GM19328 (cell line): ENCODE data around the gene TOMM20.
A peak's percentile ranks its signal among the peaks of the same experiment; 100 is the strongest.
"Not testable (repeated sequence)": the region's sequence is repeated elsewhere in the genome, so short reads cannot be mapped to it uniquely, and the experiment has no call there.

Source experiments
- ATAC-seq: cut with Tn5 transposase; IDR thresholded peaks from one replicate; pipeline ENCODE4 v1.9.1; 2021; ENCODE audit warnings: mild to moderate bottlenecking, moderate library complexity; ENCODE audit not compliant: unreplicated experiment

Gene TOMM20

DNA sequence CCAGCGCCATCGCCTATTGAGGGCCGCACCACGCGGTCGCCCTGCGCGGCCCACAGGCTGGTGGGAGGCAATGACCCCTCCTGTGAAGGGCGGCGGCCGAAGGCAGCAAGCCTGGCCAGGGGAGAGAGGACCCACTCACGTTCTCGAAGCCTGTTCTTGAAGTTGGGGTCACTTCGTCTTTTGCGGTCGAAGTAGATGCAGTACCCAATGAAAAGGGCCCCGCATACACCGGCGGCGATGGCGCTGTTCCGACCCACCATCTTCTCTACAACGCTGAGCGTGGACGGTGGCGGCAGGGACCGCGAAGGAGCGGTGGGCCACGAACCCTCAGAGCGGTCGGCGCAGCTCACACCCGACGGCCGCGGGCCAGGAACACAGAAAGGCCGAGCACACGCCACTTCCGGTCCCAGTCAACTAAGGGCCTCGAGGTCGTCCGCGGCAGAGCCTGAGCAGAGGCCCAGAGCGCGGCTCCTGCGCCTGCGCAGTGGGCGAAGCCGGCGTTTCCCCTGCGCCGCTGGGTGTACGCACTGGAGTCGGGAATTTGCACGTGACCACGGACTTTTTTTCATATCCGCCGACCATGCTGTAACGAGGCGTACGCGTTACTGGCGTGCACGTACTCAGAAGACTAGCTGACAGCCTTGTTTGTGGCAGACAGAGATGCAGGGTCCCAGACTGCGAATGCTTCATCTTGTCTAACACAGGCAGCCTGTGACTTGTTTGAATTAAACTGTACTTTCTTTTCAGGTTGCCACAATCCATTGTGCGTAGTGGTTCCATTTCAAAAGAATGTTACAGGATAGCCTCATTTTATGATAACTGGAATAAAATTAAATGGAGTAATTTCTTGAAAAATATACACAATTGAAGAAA is at the start of gene TOMM20:
TOMM20 (minus strand) TSS at position 382 of the 873 bp plus-strand sequence; CDS start at position 260, 122 bp downstream.
- ATAC-seq: peak; percentile 94

DNA sequence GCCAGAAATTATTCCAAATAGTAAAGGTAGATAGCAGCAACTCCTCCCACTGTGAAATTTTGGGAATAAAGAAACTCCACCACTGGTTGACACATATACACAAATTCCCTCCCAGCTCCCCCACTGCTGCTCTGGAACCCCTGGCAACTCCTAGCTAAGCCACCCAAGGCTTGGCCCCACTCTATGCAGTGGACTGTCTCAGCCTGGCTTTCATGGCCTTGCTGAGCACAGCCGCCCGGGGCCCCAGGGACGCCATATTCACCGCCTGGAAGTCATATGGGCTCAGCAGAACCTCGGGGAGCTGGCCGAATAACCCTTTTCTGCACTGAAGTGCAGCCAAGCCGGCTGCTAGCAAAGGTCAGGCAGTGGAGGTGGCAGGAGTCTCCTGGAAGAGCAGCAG is 47.8 kb upstream of the TOMM20 start:
- no peak for ATAC-seq

DNA sequence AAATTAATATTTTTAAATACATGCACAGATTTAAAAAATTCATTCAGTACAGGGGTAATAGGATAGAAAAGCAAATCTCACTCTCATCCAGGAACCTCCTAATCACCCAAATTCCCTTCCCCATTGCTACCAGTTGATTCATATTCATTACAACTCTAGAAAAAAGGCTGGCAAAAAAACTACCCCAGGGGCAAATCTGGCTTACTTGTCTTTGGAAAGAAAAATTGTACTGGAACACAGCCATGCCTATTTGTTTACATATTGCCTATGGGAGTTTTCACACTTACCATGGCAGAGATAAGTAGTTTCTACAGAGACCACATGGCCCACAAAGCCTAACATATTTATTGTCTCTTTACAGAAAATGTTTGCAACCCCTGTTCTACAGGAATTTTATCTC is 41.3 kb upstream of the TOMM20 start:
- ATAC-seq: no peak

DNA sequence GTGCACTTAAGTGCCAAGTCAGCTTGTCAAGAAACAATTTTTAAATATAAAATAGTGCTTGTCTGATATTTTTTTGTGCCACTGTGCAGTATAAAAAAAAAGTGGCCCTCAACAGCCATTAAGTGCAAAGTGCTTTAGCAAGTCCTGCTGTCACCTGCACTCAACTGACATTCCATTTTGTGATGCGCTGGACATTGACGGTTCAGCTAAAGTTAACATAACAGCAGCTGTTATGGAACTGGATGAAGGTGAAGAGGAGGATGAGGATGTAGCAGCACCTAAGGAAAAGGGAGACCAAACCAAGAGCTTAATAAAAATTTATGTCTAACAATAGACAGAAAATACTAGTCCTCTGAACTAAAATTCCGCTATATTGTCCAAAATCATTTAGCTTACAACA is 39.7 kb upstream of the TOMM20 start:
- no peak for ATAC-seq

DNA sequence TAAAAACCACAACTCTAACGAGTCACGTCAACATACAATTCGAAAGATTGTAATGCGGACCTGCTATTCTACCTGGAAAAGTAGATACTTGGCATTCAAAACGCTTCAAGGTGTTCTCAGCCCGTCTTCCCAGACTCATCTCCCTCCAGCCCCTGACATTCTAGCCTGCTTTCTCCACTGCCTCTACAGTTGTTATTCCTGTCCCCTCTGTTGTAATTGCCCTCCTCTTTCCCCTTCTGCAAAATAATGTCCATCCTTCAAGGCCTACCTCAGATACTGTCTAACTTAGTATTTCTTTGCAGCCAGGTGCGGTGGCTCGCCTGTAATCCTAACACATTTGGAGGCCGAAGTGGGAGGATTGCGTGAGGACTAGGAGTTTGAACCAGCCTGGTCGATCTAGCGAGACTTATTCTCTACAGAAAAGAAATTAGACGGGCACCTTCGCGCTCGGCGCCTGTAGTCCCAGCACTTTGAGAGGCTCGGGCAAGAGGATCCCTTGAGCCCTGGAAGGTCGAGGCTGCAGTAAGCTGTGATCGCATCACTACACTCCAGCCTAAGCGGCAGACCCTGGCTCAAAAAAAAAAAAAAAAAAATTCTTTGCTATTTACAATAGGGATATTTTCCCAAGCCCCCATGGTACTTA is 33.2 kb upstream of the TOMM20 start:
- ATAC-seq: no peak

DNA sequence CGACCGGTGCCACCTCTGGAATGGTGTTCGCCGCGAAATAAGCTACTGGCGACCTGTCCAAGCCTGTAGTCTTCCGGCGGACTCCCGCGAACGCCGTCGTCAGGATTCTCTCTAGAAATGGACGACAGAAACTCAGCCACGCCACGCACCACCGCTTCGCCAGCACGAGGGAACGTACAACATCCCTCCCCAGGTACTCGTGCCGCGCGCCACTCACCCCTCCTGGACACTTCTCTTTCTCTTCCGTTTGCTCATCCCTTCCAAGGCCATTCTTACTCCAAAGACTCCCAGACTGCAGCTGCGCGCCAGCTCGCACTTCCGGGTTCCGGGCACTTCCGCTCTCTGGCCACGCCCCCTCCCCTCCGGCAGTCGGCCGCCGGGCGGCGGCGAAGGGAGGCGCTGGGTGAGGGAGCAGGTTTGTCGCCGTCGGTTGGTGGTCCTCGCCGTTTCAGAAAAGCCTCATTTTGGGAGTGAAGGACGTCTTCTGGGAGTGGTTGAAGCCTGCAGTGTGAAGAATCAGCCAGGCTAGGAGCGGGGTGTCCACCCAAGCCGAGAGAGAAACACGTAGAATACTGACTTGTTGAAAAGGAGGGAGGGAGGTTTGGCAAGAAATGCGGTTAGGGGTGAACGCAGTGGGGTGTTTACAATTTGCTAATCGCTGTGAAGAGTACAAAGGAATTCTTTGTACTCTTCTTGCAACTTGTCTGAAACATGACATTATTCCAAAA is 32.5 kb upstream of the TOMM20 start, which contains the start of gene RBM34:
RBM34 (minus strand) TSS at position 294 of the 728 bp plus-strand sequence; CDS start at position 270, 24 bp downstream.
- ATAC-seq: peak; percentile 95

DNA sequence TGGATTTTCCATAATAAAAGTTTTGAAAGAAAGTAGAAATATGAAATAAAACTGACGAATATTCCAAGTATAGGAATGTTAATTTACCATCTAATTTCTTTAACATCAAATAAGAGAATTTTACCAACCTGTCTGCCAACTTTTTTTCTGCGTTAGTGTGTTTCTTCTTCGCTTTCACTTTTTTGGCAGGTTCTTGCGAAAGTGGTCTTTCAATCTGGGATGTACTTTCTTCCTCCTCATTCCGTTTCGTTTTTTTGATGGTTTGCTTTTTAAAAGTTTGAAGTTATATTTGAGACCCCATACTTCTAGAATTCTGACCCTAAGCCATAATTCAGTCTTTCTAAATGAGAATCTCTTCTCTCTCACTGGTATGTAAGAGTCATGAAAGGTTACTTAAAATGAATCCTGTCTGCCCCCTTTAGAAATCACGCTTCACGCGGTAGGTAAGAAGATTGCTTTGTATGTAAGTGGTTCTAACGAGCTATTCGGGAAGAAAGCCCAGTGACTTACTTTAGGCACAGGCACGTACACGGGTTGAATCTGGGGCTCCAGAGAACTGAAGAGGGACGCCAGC is 31.8 kb upstream of the TOMM20 start:
- ATAC-seq: peak; percentile 19

DNA sequence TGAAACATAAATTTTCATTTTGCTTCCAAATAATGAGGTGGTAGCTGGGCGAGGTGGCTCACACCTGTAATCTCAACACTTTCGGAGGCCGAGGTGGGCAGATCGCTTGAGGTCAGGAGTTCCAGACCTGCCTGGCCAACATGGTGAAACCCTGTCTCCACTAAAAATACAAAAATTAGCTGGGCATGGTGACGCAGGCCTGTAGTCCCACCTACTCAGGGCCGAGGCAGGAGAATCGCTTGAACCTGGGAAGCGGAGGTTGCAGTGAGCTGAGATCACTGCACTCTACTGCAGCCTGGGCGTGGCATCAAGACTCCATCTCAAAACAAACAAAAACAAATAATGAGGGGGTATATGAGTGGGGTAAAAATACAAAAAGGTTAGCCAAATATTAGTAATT is 31.3 kb upstream of the TOMM20 start:
- ATAC-seq: not testable (repeated sequence)

DNA sequence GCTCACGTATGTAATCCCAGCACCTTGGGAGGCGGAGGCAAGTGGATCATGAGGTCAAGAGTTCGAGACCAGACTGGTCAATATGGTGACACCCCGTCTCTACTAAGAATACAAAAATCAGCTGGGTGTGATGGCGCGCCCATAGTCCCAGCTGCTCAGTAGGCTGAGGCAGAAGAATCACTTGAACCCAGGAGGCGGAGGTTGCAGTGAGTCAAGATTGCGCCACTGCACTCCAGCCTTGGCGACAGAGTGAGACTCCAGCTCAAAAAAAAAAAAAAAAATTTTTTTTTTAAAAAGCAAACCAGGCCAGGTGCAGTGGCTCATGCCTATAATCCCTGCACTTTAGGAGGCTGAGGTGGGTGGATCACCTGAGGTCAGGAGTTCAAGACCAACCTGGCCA is 30.6 kb upstream of the TOMM20 start:
- ATAC-seq: not testable (repeated sequence)

DNA sequence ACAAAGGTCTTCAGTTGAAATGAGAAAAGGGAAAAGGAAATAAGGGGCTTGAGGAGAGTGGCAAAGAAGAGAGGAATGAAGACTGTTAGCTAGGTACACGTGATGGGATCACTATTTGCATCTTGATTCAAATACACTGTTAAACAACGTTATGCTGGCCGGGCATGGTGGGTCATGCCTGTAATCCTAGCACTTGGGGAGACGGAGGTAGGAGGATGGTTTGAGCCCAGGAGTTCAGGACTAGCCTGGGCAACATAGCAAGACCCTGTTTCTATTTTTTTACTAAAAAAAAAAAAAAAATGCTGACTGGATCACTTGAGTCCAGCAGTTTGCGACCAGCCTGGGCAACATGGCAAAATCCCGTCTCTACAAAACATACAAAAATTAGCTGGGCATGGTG is 30.0 kb upstream of the TOMM20 start:
- no peak for ATAC-seq

DNA sequence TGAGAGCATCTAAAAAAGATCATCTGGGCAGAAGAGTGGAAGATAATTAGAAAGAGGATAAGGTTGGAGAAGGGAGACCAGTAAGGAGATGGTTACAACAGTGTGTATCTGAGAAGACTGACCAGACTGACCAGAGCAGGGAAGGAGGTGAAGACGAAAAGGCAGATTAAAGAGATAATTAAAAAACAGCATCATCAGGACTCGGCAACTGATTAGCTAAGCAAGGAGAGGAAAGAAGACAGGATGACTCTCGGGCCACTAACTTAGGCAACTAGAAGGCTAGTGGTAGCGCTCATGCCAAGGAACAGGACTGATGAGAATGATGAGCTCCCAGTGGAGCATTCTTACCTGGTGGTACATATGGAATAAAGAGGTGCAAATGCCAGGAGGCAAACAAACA is 28.5 kb upstream of the TOMM20 start:
- no peak for ATAC-seq

DNA sequence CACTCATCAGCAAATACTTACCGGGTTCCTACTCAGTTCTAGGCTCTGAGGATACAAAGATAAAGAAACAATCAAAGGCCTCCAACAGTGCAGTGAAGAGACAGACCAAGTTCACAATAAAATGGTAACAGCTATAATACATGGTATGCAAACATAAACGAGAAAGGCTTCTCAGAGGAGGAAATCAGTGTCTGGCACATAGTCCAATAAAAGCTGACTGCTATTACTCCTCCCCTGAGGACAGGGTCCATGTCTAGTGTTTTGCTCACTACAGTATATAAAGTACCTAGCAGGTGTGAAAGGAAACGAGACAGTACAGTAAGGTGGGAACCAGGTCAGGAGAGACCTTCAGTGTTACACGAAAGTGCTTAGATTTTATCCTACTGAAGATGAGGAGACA is 28.1 kb upstream of the TOMM20 start:
- ATAC-seq: no peak

DNA sequence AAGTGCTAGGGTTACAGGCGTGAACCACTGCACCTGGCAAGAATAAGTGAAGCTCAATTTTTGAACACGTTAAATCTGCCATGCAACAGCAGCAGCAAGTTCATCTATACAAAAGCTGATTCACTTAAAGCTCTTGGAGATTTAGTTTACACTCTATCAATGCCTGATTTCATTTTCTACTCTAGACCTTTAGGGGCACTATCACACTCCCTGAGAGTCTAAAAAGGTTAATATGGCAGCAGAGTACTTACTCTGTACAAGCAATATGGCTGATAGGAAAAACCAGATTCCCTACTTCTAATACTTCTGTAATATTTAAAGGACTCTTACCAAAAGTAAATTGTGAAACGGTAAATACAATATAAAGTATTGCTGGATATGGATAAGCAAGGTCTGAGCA is 27.6 kb upstream of the TOMM20 start:
- ATAC-seq: no peak

DNA sequence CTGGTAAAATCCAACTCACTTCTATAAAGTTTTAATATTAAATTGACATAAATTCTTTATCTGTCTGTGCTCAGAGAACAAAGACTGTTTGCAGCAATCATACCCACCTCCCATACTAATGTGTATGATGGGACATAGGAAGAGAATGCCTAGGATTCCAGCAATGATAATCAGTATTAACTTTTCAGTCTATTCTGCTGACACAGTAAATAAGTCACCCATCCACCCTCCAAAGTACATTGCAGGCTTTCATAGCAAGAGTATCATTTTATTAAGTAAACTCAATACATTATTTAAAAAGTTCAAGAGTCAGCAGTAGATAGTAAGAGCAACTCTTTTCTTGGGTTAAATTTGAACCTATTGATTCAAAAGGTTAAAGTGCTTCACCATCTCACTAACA is 23.6 kb upstream of the TOMM20 start:
- no peak for ATAC-seq

DNA sequence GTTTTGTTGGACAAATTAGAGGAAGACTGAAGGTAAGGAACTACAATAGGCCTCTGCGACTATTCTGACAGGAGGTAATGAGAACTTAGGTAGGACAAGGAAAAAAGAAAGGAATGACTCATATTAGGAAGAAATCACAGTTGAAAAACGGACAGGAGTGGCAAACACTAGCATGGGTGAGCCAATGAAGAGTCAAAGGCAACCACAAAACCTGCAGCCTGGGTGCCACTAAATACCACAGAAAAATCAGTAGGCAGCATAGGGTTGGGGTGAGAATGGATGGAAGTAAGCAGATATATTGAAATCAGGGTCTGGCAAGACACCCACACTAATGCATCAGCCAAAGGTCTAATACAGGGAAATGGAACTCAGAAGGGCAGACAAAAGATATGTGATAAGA is 22.4 kb upstream of the TOMM20 start:
- no peak for ATAC-seq

DNA sequence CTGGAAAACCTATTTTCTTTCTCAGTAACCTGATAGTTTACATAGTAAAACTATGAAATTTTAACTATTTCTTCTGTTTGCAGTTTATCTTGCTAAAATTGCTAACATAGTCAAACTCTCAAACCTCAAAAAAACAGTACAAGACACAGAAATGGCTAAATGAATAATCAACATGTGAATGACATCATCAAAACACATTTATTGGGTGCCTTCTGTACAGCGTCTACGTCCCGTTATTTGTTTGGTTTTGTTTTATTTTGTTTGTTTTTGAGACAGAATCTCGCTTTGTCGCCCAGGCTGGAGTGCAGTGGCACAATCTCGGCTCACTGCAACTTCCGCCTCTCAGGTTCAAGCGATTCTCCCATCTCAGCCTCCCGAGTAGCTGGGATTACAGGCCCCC is 21.2 kb upstream of the TOMM20 start:
- ATAC-seq: no peak

DNA sequence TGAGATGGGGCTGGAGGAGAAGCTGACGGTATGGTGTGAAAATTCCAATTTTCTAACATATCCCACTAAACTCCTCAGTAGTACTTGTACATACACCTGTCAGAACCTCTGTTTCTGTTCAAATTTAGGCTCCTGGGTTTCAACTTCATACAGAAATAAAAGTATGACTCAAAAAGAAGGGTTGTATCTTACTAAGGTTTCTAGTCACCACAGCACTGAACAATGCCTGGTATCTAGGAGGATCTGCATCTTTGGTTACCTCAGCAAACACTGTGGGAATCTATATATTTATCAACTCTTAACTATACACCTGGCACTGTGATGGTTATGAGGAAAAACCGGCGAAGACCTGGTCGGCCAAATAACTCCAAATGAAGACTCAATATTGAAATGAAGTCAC is 18.6 kb upstream of the TOMM20 start:
- ATAC-seq: no peak

DNA sequence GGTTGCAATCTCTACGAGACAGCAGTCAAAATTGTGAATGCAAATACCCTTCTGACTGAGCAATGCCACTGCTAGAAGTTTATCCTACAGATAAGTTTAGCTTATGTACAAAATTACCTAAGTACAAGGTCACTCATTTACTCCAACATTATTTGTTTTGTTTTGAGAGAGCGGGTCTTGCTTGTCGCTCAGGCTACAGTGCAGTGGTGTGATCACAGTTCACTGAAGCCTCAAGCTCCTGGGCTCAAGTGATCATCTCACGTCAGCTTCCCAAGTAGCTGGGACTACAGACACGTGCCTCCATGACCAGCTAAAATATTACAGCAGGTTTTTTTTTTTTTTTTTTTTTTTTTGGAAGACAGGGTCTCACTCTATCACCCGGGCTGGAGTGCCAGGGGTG is 17.0 kb upstream of the TOMM20 start:
- ATAC-seq: no peak

DNA sequence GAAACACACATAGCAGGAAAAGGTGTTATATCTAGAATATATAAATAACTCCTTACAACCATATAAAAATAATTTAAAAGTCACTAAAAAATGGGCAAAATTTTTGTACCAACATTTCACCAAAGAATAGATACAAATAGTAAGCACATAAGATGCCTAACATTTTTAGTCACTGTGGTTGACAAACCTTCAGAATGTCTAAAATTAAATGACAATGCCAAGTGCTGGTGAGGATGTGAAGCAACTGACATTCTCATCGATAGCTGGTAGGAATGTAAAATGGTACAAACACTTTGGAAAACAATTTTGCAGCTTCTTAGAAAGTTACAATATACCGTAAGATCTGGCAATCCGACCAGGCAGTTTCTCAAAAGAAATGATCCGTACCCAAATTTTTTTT is 14.4 kb upstream of the TOMM20 start:
- no peak for ATAC-seq

DNA sequence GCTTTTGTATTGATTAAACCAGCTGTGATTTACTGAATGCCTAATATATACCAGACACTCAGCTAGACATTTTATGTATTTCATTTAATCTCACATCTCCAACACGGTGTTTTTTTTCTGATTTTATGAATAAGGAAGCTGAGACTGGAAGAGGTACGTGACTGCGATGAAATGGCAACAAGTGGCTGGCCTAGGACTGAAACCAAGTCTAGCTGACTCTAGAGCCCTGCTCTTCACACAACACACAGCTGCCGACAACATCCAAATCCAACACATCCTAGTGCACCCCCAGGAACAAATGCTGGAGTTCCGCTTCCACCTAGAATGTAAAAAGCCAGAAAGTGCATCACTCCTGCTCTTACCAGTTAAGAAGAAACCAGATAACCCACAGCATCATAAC is 10.7 kb upstream of the TOMM20 start:
- ATAC-seq: no peak

DNA sequence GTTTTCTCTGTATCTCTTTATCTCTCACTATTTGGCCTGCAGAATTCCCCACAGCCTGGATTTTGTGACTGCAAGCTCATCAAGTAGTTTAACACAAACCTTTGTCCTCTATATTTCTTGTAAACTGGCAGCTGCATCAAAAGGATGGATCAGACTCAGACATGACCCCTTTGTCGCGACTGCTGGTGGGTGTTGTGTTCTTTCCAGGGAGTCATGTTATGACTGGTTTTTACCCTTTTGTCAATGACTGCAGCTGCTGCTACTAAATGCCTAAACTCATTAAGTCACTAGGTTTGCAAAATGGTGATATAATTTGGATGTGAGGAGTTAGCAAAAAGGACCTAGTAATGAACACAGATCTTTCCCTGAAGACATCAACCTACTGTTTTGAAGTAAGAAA is 10.2 kb upstream of the TOMM20 start:
- no peak for ATAC-seq
